Motor neuron (in vitro differentiated cells): ENCODE data around the gene NMB. TPM values are rescaled to one million over a fixed set of nuclear protein-coding genes. Genes with fewer than 3 reads are reported as not detected.

Source experiments
- total RNA-seq, 8 experiments: library from RNA; unstranded; fragments of 300-600 nt; gene quantifications; 2 replicates each; pipeline versions ENCODE4 v1.2.3 to v1.2.4, GENCODE V29; 2022

NMB gene
- total RNA-seq, 8 experiments from 2014 or later, result 1.1 to 720 (median 5.3) TPM

Other genes with a start within 250 kb of the NMB start
- 10 to 100 TPM in 6 of 8 experiments, 1 to 10 TPM in 2; 1.7 to 29.6 (median 20.1) TPM for gene ZSCAN2, start 57.2 kb downstream of the NMB start, total RNA-seq
- 10 to 100 TPM; 18.8 to 46.9 (median 30.8) TPM for gene WDR73, start 3.9 kb downstream of the NMB start, total RNA-seq
- 100 to 1,000 TPM in 7 of 8 experiments, 10 to 100 TPM in 1; 96.9 to 186 (median 133) TPM for gene SEC11A, start 57.9 kb upstream of the NMB start, total RNA-seq
- 10 to 100 TPM in 5 of 8 experiments, 1 to 10 TPM in 3; 5.7 to 14.6 (median 11.1) TPM for gene ZNF592, start 90.4 kb upstream of the NMB start, total RNA-seq
- gene ALPK3, start 159.2 kb upstream of the NMB start, total RNA-seq, result 1 to 10 TPM in 1 of 8 experiments, under 1 TPM in 7; 0.16 to 1.4 (median 0.64) TPM
- under 1 TPM in 3 of 8 experiments, not detected in 5; 0.05 to 0.14 (median 0.14) TPM for gene SLC28A1, start 226.5 kb upstream of the NMB start, total RNA-seq